Panc1 (cell line): ENCODE data around the gene KCNMA1. TPM values are rescaled to one million over a fixed set of nuclear protein-coding genes. Genes with fewer than 3 reads are reported as not detected.

ENCODE experiments used
- ATAC-seq: fragments of 200-7000 bp; cut with Tn5 transposase; 2 replicates; pipeline ENCODE4 v1.9.1; 2020; ENCODE audit warnings: mild to moderate bottlenecking, moderate library complexity
- BruUV-seq: library from RNA; stranded (reverse); fragments of 400-500 nt; replicated peaks from 2 replicates; lab custom pipeline; 2021; lab: Mats Ljungman, UMichigan
- CTCF ChIA-PET: fragments of 300-600 bp; sonication (Branson Sonifier 250); formaldehyde crosslinking; loops from one replicate; lab custom pipeline; 2022; ENCODE audit warnings: antibody characterized with exemption; lab: Charles Lee
- POLR2A ChIA-PET: fragments of 300-600 bp; sonication (Branson Sonifier 250); formaldehyde crosslinking; loops from one replicate; lab custom pipeline; 2022; ENCODE audit warnings: antibody characterized with exemption; lab: Charles Lee
- DNase-seq: peaks from one replicate; pipeline ENCODE4 v3.0.0-alpha.2; 2010; ENCODE audit warnings: low read depth, low spot score
- H3K27ac ChIP-seq: 2 replicates; pipeline ENCODE4 v1.5.1; 2011; ENCODE audit warnings: mild to moderate bottlenecking, low read length, inconsistent platforms
- H3K27me3 ChIP-seq: fragments of 200-500 bp; sonication (Bioruptor generic); 2 replicates; pipeline ENCODE4 v1.6.0; 2014; ENCODE audit warnings: low read length, inconsistent platforms; ENCODE audit not compliant: control insufficient read depth, insufficient read depth
- H3K36me3 ChIP-seq: fragments of 200-500 bp; sonication (Bioruptor generic); 2 replicates; pipeline ENCODE4 v1.5.1; 2014; ENCODE audit warnings: inconsistent platforms, mild to moderate bottlenecking, low read length, moderate library complexity; ENCODE audit not compliant: control insufficient read depth, insufficient read depth
- H3K4me1 ChIP-seq: 2 replicates; pipeline ENCODE4 v1.5.1; 2011; ENCODE audit warnings: inconsistent platforms, mild to moderate bottlenecking, low read length, moderate library complexity; ENCODE audit not compliant: control insufficient read depth, insufficient read depth
- H3K4me3 ChIP-seq, 2 experiments: 2 replicates each; pipeline ENCODE4 v1.5.1; 2011 to 2012; ENCODE audit warnings: low read depth in 2 of 2, low read length in 2 of 2, mild to moderate bottlenecking in 2 of 2, inconsistent platforms in 1 of 2, moderate library complexity in 1 of 2
- H3K9me3 ChIP-seq: fragments of 200-500 bp; sonication (Bioruptor generic); 2 replicates; pipeline ENCODE4 v1.5.1; 2014; ENCODE audit warnings: low read depth, mild to moderate bottlenecking, inconsistent platforms, low read length, moderate library complexity; ENCODE audit not compliant: control insufficient read depth, insufficient read depth
- CTCF ChIP-seq: fragments of 450-650 bp; IDR thresholded peaks from 2 replicates; pipeline ENCODE4 v1.5.1; 2017; ENCODE audit warnings: mild to moderate bottlenecking
- POLR2AphosphoS5 ChIP-seq: IDR thresholded peaks from 2 replicates; pipeline ENCODE4 v1.6.1; 2012; ENCODE audit warnings: mild to moderate bottlenecking, low read depth, low read length, moderate library complexity
- SIN3A ChIP-seq: IDR thresholded peaks from 2 replicates; pipeline ENCODE4 v1.6.1; 2012; ENCODE audit warnings: low read depth, mild to moderate bottlenecking, low read length, moderate library complexity, borderline replicate concordance; ENCODE audit not compliant: insufficient read depth
- TCF7L2 ChIP-seq: IDR thresholded peaks from 2 replicates; pipeline ENCODE4 v1.6.1; 2011; ENCODE audit warnings: mild to moderate bottlenecking, low read depth, low read length, inconsistent platforms
- in situ Hi-C: cut with HindIII; loops from 2 replicates; pipeline ENCODE4 v1.10.0; 2016; ENCODE audit warnings: low sequenced_read_pairs, low pct_unique_long_range_greater_than_20kb
- intact Hi-C: fragments of 100-400 bp; cut with micrococcal nuclease; formaldehyde crosslinking; loops from one replicate; pipeline ENCODE4 v1.10.0; 2022; ENCODE audit not compliant: unreplicated experiment
- total RNA-seq: library from RNA; stranded (reverse); gene quantifications from one replicate; pipeline ENCODE4 v1.2.1, GENCODE V29; 2021; ENCODE audit not compliant: unreplicated experiment
- TF ChIP-seq, protein P1 (sequence below), 2 experiments: IDR thresholded peaks; 2 replicates each; pipeline ENCODE4 v1.6.1; 2011 to 2012; ENCODE audit warnings: low read depth in 2 of 2, control low read depth in 1 of 2, low read length in 1 of 2, mild to moderate bottlenecking in 1 of 2, moderate library complexity in 1 of 2; ENCODE audit not compliant: insufficient read depth in 1 of 2

The KCNMA1 gene
- total RNA-seq, 1 experiment from 2014 or later, result 91.9 TPM

DNA sequence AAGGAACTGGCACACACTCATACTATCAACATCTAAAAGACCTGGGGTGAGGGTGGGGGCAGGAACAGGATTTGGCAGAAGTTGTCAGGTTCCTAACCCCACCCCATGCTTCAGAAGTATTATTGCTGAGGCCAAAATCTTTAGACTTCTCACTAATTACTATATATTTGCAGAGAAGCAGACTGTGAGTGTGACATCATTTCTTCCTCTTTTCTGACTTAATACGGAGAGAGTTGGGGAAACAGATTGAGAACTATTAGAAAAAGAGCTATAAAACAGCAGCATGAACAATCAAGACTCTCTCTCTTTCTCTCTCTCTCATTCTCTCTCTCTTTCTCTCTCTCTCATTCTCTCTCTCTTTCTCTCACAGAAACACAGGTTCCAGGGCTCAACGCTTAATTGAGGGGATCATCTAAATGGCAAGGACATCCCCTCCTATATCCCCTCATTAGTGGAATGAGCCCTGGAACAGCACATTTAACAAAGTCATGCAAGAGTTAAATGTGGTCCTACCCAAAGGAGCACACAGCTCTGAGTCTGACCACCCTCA is 94.8 kb downstream of the KCNMA1 start:
- in situ Hi-C loops, result no loop called here
- H3K27me3 ChIP-seq, result no peaks in the 10 kb centered on the region
- CTCF ChIA-PET, result no interaction called here
- POLR2A ChIA-PET, result no interaction called here
- no peak overlapping the region for H3K4me3 ChIP-seq
- H3K4me1 ChIP-seq, result no peaks in the 10 kb centered on the region; the same call in 1 of the 2 replicates
- H3K36me3 ChIP-seq, result no peaks in the 10 kb centered on the region
- TF ChIP-seq CTCF (no peak), POLR2AphosphoS5 (no peak), SIN3A (no peak), TCF7L2 (no peak)
- TF ChIP-seq, protein P1, sequence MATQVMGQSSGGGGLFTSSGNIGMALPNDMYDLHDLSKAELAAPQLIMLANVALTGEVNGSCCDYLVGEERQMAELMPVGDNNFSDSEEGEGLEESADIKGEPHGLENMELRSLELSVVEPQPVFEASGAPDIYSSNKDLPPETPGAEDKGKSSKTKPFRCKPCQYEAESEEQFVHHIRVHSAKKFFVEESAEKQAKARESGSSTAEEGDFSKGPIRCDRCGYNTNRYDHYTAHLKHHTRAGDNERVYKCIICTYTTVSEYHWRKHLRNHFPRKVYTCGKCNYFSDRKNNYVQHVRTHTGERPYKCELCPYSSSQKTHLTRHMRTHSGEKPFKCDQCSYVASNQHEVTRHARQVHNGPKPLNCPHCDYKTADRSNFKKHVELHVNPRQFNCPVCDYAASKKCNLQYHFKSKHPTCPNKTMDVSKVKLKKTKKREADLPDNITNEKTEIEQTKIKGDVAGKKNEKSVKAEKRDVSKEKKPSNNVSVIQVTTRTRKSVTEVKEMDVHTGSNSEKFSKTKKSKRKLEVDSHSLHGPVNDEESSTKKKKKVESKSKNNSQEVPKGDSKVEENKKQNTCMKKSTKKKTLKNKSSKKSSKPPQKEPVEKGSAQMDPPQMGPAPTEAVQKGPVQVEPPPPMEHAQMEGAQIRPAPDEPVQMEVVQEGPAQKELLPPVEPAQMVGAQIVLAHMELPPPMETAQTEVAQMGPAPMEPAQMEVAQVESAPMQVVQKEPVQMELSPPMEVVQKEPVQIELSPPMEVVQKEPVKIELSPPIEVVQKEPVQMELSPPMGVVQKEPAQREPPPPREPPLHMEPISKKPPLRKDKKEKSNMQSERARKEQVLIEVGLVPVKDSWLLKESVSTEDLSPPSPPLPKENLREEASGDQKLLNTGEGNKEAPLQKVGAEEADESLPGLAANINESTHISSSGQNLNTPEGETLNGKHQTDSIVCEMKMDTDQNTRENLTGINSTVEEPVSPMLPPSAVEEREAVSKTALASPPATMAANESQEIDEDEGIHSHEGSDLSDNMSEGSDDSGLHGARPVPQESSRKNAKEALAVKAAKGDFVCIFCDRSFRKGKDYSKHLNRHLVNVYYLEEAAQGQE (IDR thresholded peaks at IDR 0.05; ENCODE audit: insufficient read depth in 1 of 2, low read depth in 2 of 2, low read length in 1 of 2), result no peak
- no TSS peak for BruUV-seq
- H3K9me3 ChIP-seq, result peaks cover 31% of the 10 kb centered on the region; the same call in 1 of the 2 replicates
- intact Hi-C loops, result no loop called here
- no peak overlapping the region for H3K27ac ChIP-seq
- DNase-seq, result no peak
- ATAC-seq, result no peak

- BruUV-seq, result no TSS peak
Measured at GRCh38 chr10:77541944-77542343, 95.7 kb downstream of the KCNMA1 start.

More at GRCh38 chr10:77541944-77542343, 95.7 kb downstream of the KCNMA1 start:
- intact Hi-C loops (no loop called here), in situ Hi-C loops (no loop called here)
- Histone ChIP-seq H3K4me1 (peaks cover 5% of the 10 kb centered on the region; the same call in 1 of the 2 replicates), H3K27me3 (no peaks in the 10 kb centered on the region), H3K27ac (no peak overlapping the region), H3K4me3 (no peak overlapping the region), H3K36me3 (no peaks in the 10 kb centered on the region), H3K9me3 (peaks cover 31% of the 10 kb centered on the region; the same call in 1 of the 2 replicates)
- POLR2A ChIA-PET, result interaction anchor here (1.2 kb wide), 1 partner anchor 11 kb away, joined by 3 read pairs; no protein-coding TSS in a partner anchor
- CTCF ChIA-PET, result no interaction called here
- ATAC-seq (no peak), DNase-seq (no peak)
- no peak for TF ChIP-seq CTCF
- TF ChIP-seq POLR2AphosphoS5, result no peak
- no peak for TF ChIP-seq TCF7L2
- TF ChIP-seq, protein P1 (IDR thresholded peaks at IDR 0.05; ENCODE audit: insufficient read depth in 1 of 2, low read depth in 2 of 2, low read length in 1 of 2), result no peak
- no peak for TF ChIP-seq SIN3A
